ENCODE data around the gene SLC6A6.

Gene SLC6A6

DNA sequence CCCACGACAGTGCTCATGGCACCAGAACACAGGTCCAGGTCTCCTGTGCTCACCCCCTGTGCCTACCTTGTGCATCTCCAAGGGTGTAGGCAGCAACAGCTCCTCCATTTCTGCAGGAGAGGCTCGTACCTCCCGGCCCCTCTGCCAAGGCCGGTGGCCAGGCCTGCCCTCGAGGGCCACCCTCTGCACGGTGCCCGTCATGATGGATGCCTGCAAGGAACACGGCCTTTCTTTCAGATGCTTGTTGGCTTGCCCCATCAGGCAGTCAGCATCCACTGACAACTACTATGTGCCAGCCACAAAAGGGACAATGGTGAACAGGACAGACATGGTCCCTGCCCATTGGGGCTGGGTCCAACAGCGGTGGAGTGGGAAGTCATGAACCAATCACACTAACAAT, 93.9 kb downstream of the SLC6A6 start:
- no peaks in the 10 kb centered on the region for H3K9me3 ChIP-seq (ENCODE audit: insufficient read depth, low read length, severe bottlenecking)
- no peak overlapping the region for H3K4me3 ChIP-seq (ENCODE audit: low read depth in 1 of 2, low read length in 2 of 2)
- DNase-seq = no peak
- TF ChIP-seq EZH2 (IDR thresholded peaks at IDR 0.05; ENCODE audit: borderline replicate concordance, low read depth, low read length, severe bottlenecking) = no peak
- TF ChIP-seq, protein P1, sequence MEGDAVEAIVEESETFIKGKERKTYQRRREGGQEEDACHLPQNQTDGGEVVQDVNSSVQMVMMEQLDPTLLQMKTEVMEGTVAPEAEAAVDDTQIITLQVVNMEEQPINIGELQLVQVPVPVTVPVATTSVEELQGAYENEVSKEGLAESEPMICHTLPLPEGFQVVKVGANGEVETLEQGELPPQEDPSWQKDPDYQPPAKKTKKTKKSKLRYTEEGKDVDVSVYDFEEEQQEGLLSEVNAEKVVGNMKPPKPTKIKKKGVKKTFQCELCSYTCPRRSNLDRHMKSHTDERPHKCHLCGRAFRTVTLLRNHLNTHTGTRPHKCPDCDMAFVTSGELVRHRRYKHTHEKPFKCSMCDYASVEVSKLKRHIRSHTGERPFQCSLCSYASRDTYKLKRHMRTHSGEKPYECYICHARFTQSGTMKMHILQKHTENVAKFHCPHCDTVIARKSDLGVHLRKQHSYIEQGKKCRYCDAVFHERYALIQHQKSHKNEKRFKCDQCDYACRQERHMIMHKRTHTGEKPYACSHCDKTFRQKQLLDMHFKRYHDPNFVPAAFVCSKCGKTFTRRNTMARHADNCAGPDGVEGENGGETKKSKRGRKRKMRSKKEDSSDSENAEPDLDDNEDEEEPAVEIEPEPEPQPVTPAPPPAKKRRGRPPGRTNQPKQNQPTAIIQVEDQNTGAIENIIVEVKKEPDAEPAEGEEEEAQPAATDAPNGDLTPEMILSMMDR (IDR thresholded peaks at IDR 0.05; ENCODE audit: borderline replicate concordance, extremely low read depth, low read length, poor library complexity, severe bottlenecking) = no peak
- H4K20me1 ChIP-seq (ENCODE audit: insufficient read depth, low read length) = no peaks in the 10 kb centered on the region
- no peak for ATAC-seq (ENCODE audit: insufficient read depth, low read depth)
- H3K27ac ChIP-seq (ENCODE audit: low read length) = no peak overlapping the region
- H2AFZ ChIP-seq (ENCODE audit: low read depth, low read length) = no peak overlapping the region
- H3K9ac ChIP-seq (ENCODE audit: low read depth, low read length) = no peak overlapping the region
- H3K4me2 ChIP-seq (ENCODE audit: insufficient read depth, low read length) = no peak overlapping the region
- no peaks in the 10 kb centered on the region for H3K79me2 ChIP-seq (ENCODE audit: insufficient read depth, low read length)
- no peaks in the 10 kb centered on the region for H3K4me1 ChIP-seq (ENCODE audit: insufficient read depth, low read length)
- H3K27me3 ChIP-seq (ENCODE audit: insufficient read depth, low read length, poor library complexity) = peaks cover 3% of the 10 kb centered on the region
- no peaks in the 10 kb centered on the region for H3K36me3 ChIP-seq (ENCODE audit: insufficient read depth, low read length)

DNA sequence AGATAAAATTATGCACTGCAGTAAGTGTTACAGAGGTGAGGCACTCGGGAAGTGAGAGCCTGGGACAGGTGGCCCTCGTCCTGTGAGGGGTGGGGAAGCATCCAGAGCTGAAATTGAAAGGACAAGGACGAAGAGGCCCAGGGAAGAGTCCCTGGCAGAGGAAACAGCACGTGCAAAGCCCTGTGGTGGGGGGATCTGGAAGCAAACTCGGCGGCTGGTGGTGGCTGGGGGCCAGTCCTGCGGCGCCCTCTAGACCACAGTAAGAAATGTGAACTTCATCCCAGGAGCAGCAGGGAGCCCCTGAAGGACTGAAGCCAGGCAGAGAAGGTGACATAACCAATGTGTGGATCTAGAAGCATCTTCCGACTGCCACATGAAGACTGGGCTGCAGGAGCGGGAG, 94.9 kb downstream of the SLC6A6 start:
- Histone ChIP-seq H3K79me2 (ENCODE audit: insufficient read depth, low read length) (no peaks in the 10 kb centered on the region), H3K36me3 (ENCODE audit: insufficient read depth, low read length) (no peaks in the 10 kb centered on the region), H3K27me3 (ENCODE audit: insufficient read depth, low read length, poor library complexity) (peaks cover 3% of the 10 kb centered on the region), H3K4me1 (ENCODE audit: insufficient read depth, low read length) (no peaks in the 10 kb centered on the region), H3K9ac (ENCODE audit: low read depth, low read length) (no peak overlapping the region), H3K9me3 (ENCODE audit: insufficient read depth, low read length, severe bottlenecking) (no peaks in the 10 kb centered on the region), H4K20me1 (ENCODE audit: insufficient read depth, low read length) (no peaks in the 10 kb centered on the region), H3K27ac (ENCODE audit: low read length) (no peak overlapping the region), H2AFZ (ENCODE audit: low read depth, low read length) (no peak overlapping the region), H3K4me3 (ENCODE audit: low read depth in 1 of 2, low read length in 2 of 2) (no peak overlapping the region), H3K4me2 (ENCODE audit: insufficient read depth, low read length) (no peak overlapping the region)
- DNase-seq (no peak), ATAC-seq (ENCODE audit: insufficient read depth, low read depth) (no peak)
- no peak for TF ChIP-seq EZH2 (IDR thresholded peaks at IDR 0.05; ENCODE audit: borderline replicate concordance, low read depth, low read length, severe bottlenecking)
- TF ChIP-seq, protein P1 (IDR thresholded peaks at IDR 0.05; ENCODE audit: borderline replicate concordance, extremely low read depth, low read length, poor library complexity, severe bottlenecking) = no peak

DNA sequence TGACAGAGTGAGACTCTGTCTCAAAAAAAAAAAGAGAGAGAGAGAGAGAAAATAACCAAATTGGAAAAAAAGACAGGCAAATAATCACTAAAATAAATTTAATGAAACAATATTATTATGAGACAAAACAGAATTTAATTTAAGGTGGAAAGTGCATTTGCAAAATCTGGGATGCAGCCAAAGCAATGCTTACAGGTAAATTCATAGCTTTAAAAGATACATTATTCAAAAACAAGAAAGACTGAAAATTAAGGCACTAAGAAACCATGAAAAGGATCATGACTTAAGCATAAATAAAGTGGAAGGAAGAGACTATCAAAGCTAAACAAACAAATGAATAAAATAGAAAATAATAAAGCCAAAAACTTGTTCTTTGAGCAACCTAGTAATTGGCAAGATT, 100.1 kb downstream of the SLC6A6 start:
- no peak overlapping the region for H3K27ac ChIP-seq (ENCODE audit: low read length)
- no peak overlapping the region for H3K4me2 ChIP-seq (ENCODE audit: insufficient read depth, low read length)
- DNase-seq (no peak), ATAC-seq (ENCODE audit: insufficient read depth, low read depth) (no peak)
- no peak for TF ChIP-seq EZH2 (IDR thresholded peaks at IDR 0.05; ENCODE audit: borderline replicate concordance, low read depth, low read length, severe bottlenecking)
- TF ChIP-seq, protein P1 (IDR thresholded peaks at IDR 0.05; ENCODE audit: borderline replicate concordance, extremely low read depth, low read length, poor library complexity, severe bottlenecking) = no peak
- H3K27me3 ChIP-seq (ENCODE audit: insufficient read depth, low read length, poor library complexity) = peaks cover 3% of the 10 kb centered on the region
- H3K4me3 ChIP-seq (ENCODE audit: low read depth in 1 of 2, low read length in 2 of 2) = no peak overlapping the region
- H4K20me1 ChIP-seq (ENCODE audit: insufficient read depth, low read length) = no peaks in the 10 kb centered on the region
- H3K4me1 ChIP-seq (ENCODE audit: insufficient read depth, low read length) = no peaks in the 10 kb centered on the region
- no peaks in the 10 kb centered on the region for H3K36me3 ChIP-seq (ENCODE audit: insufficient read depth, low read length)
- no peak overlapping the region for H3K9ac ChIP-seq (ENCODE audit: low read depth, low read length)
- H3K79me2 ChIP-seq (ENCODE audit: insufficient read depth, low read length) = no peaks in the 10 kb centered on the region
- no peak overlapping the region for H2AFZ ChIP-seq (ENCODE audit: low read depth, low read length)
- peaks cover 10% of the 10 kb centered on the region for H3K9me3 ChIP-seq (ENCODE audit: insufficient read depth, low read length, severe bottlenecking)
